Panc1 (cell line): ENCODE measurements around the gene KCND3. TPM values are rescaled to one million over a fixed set of nuclear protein-coding genes. Genes with fewer than 3 reads are reported as not detected.

ENCODE experiments used
- ATAC-seq: fragments of 200-7000 bp; cut with Tn5 transposase; 2 replicates; pipeline ENCODE4 v1.9.1; 2020; ENCODE audit warnings: mild to moderate bottlenecking, moderate library complexity
- BruUV-seq: library from RNA; stranded (reverse); fragments of 400-500 nt; replicated peaks from 2 replicates; lab custom pipeline; 2021; lab: Mats Ljungman, UMichigan
- CTCF ChIA-PET: fragments of 300-600 bp; sonication (Branson Sonifier 250); formaldehyde crosslinking; loops from one replicate; lab custom pipeline; 2022; ENCODE audit warnings: antibody characterized with exemption; lab: Charles Lee
- POLR2A ChIA-PET: fragments of 300-600 bp; sonication (Branson Sonifier 250); formaldehyde crosslinking; loops from one replicate; lab custom pipeline; 2022; ENCODE audit warnings: antibody characterized with exemption; lab: Charles Lee
- DNase-seq: peaks from one replicate; pipeline ENCODE4 v3.0.0-alpha.2; 2010; ENCODE audit warnings: low read depth, low spot score
- H3K27ac ChIP-seq: 2 replicates; pipeline ENCODE4 v1.5.1; 2011; ENCODE audit warnings: mild to moderate bottlenecking, low read length, inconsistent platforms
- H3K27me3 ChIP-seq: fragments of 200-500 bp; sonication (Bioruptor generic); 2 replicates; pipeline ENCODE4 v1.6.0; 2014; ENCODE audit warnings: low read length, inconsistent platforms; ENCODE audit not compliant: control insufficient read depth, insufficient read depth
- H3K36me3 ChIP-seq: fragments of 200-500 bp; sonication (Bioruptor generic); 2 replicates; pipeline ENCODE4 v1.5.1; 2014; ENCODE audit warnings: inconsistent platforms, mild to moderate bottlenecking, low read length, moderate library complexity; ENCODE audit not compliant: control insufficient read depth, insufficient read depth
- H3K4me1 ChIP-seq: 2 replicates; pipeline ENCODE4 v1.5.1; 2011; ENCODE audit warnings: inconsistent platforms, mild to moderate bottlenecking, low read length, moderate library complexity; ENCODE audit not compliant: control insufficient read depth, insufficient read depth
- H3K4me3 ChIP-seq, 2 experiments: 2 replicates each; pipeline ENCODE4 v1.5.1; 2011 to 2012; ENCODE audit warnings: low read depth in 2 of 2, low read length in 2 of 2, mild to moderate bottlenecking in 2 of 2, inconsistent platforms in 1 of 2, moderate library complexity in 1 of 2
- H3K9me3 ChIP-seq: fragments of 200-500 bp; sonication (Bioruptor generic); 2 replicates; pipeline ENCODE4 v1.5.1; 2014; ENCODE audit warnings: low read depth, mild to moderate bottlenecking, inconsistent platforms, low read length, moderate library complexity; ENCODE audit not compliant: control insufficient read depth, insufficient read depth
- CTCF ChIP-seq: fragments of 450-650 bp; IDR thresholded peaks from 2 replicates; pipeline ENCODE4 v1.5.1; 2017; ENCODE audit warnings: mild to moderate bottlenecking
- POLR2AphosphoS5 ChIP-seq: IDR thresholded peaks from 2 replicates; pipeline ENCODE4 v1.6.1; 2012; ENCODE audit warnings: mild to moderate bottlenecking, low read depth, low read length, moderate library complexity
- REST ChIP-seq, 2 experiments: IDR thresholded peaks; 2 replicates each; pipeline ENCODE4 v1.6.1; 2011 to 2012; ENCODE audit warnings: low read depth in 2 of 2, control low read depth in 1 of 2, low read length in 1 of 2, mild to moderate bottlenecking in 1 of 2, moderate library complexity in 1 of 2; ENCODE audit not compliant: insufficient read depth in 1 of 2
- SIN3A ChIP-seq: IDR thresholded peaks from 2 replicates; pipeline ENCODE4 v1.6.1; 2012; ENCODE audit warnings: low read depth, mild to moderate bottlenecking, low read length, moderate library complexity, borderline replicate concordance; ENCODE audit not compliant: insufficient read depth
- TCF7L2 ChIP-seq: IDR thresholded peaks from 2 replicates; pipeline ENCODE4 v1.6.1; 2011; ENCODE audit warnings: mild to moderate bottlenecking, low read depth, low read length, inconsistent platforms
- in situ Hi-C: cut with HindIII; loops from 2 replicates; pipeline ENCODE4 v1.10.0; 2016; ENCODE audit warnings: low sequenced_read_pairs, low pct_unique_long_range_greater_than_20kb
- intact Hi-C: fragments of 100-400 bp; cut with micrococcal nuclease; formaldehyde crosslinking; loops from one replicate; pipeline ENCODE4 v1.10.0; 2022; ENCODE audit not compliant: unreplicated experiment
- total RNA-seq: library from RNA; stranded (reverse); gene quantifications from one replicate; pipeline ENCODE4 v1.2.1, GENCODE V29; 2021; ENCODE audit not compliant: unreplicated experiment

KCND3 gene
- total RNA-seq, 1 experiment from 2014 or later: not detected

- in situ Hi-C loops (no loop called here), intact Hi-C loops (no loop called here)
- POLR2A ChIA-PET: no interaction called here
- no peaks in the 10 kb centered on the region for H3K36me3 ChIP-seq
- DNase-seq: no peak
- CTCF ChIA-PET: no interaction called here
- no peaks in the 10 kb centered on the region for H3K9me3 ChIP-seq
- peaks cover 2% of the 10 kb centered on the region; the same call in 1 of the 2 replicates for H3K27me3 ChIP-seq
- no peak overlapping the region for H3K4me3 ChIP-seq
- TF ChIP-seq TCF7L2: no peak
- TF ChIP-seq CTCF: no peak
- TF ChIP-seq REST (IDR thresholded peaks at IDR 0.05; ENCODE audit: insufficient read depth in 1 of 2, low read depth in 2 of 2, low read length in 1 of 2): no peak
- TF ChIP-seq POLR2AphosphoS5: no peak
- no peak for TF ChIP-seq SIN3A
- no peaks in the 10 kb centered on the region for H3K4me1 ChIP-seq
- BruUV-seq: no TSS peak
- ATAC-seq: no peak
- no peak overlapping the region for H3K27ac ChIP-seq
Observed at GRCh38 chr1:111906111-111906510, 83.4 kb downstream of the KCND3 start.

GRCh38 chr1:111904478-111905218, 84.8 kb downstream of the KCND3 start:
- in situ Hi-C loops: no loop called here
- no peak overlapping the region for H3K4me3 ChIP-seq
- no peaks in the 10 kb centered on the region; the same call in 1 of the 2 replicates for H3K27me3 ChIP-seq
- no peaks in the 10 kb centered on the region for H3K4me1 ChIP-seq
- no peaks in the 10 kb centered on the region for H3K36me3 ChIP-seq
- BruUV-seq: no TSS peak
- intact Hi-C loops: no loop called here
- DNase-seq (no peak), ATAC-seq (no peak)
- H3K27ac ChIP-seq: no peak overlapping the region
- CTCF ChIA-PET: no interaction called here
- TF ChIP-seq CTCF (no peak), POLR2AphosphoS5 (no peak), REST (IDR thresholded peaks at IDR 0.05; ENCODE audit: insufficient read depth in 1 of 2, low read depth in 2 of 2, low read length in 1 of 2) (no peak), SIN3A (no peak), TCF7L2 (no peak)
- H3K9me3 ChIP-seq: no peaks in the 10 kb centered on the region
- POLR2A ChIA-PET: no interaction called here
